GM15510 (cell line): ENCODE measurements around the gene NFIL3.

Source experiments
- POLR2A ChIP-seq: IDR thresholded peaks from 3 replicates; pipeline ENCODE4 v1.6.1; 2011; ENCODE audit warnings: borderline replicate concordance; ENCODE audit not compliant: insufficient read length; ENCODE audit errors: extremely low read depth

NFIL3 gene

DNA sequence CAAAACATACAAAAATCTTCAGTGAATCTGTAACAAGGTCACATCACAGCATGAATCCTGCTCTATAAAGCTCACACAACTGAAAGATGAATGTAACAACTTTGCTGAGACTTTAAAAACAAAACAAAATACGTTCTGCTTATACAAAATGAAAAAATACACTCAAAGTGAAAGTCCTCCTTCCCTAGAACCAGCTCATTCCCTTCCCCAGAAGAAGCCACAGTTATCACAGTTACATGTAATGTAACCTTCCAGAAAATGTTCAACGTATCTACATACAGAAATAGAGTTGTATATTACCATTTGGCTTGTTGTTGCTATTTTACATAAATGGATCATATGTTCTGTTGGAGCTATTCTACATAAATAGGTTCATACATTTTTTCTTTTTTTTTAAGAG, 64.5 kb downstream of the NFIL3 start:
- no peak for TF ChIP-seq POLR2A
